HG03196 (cell line): ENCODE data around the gene HCN3.

Experiments used
- ATAC-seq: cut with Tn5 transposase; IDR thresholded peaks from one replicate; pipeline ENCODE4 v1.9.1; 2021; ENCODE audit not compliant: unreplicated experiment

The HCN3 gene

GRCh38 chr1:155254228-155254713 is 23.0 kb upstream of the HCN3 start:
- no peak for ATAC-seq

- no peak for ATAC-seq
These were observed 22.5 kb upstream of the HCN3 start for GRCh38 chr1:155254714-155255242.

- peak; percentile 46 for ATAC-seq
These were observed 21.8 kb upstream of the HCN3 start, which contains the start of gene ENTREP3 for GRCh38 chr1:155255243-155256007. Gene ENTREP3, minus strand, starts transcription at chr1:155255483. Its CDS starts 606 bp downstream, at chr1:155254877.

GRCh38 chr1:155256058-155256852 is 21.0 kb upstream of the HCN3 start:
- ATAC-seq: no peak

GRCh38 chr1:155260276-155260675 is 17.0 kb upstream of the HCN3 start:
- no peak for ATAC-seq

GRCh38 chr1:155261493-155261851 is 15.8 kb upstream of the HCN3 start:
- ATAC-seq: peak; percentile 1

- ATAC-seq: peak; percentile 93
These were observed 15.2 kb upstream of the HCN3 start, which contains the start of gene SCAMP3 for GRCh38 chr1:155261852-155262673. Gene SCAMP3, minus strand, starts transcription at chr1:155262360. Its CDS starts 209 bp downstream, at chr1:155262151.

- ATAC-seq: no peak
These were observed 14.2 kb upstream of the HCN3 start for GRCh38 chr1:155263067-155263466.

GRCh38 chr1:155266553-155266952 is 10.7 kb upstream of the HCN3 start:
- ATAC-seq: no peak

GRCh38 chr1:155267373-155267772 is 9.9 kb upstream of the HCN3 start:
- no peak for ATAC-seq

- no peak for ATAC-seq
These were observed 8.6 kb upstream of the HCN3 start for GRCh38 chr1:155268630-155269029.

GRCh38 chr1:155269381-155269780 is 7.9 kb upstream of the HCN3 start:
- no peak for ATAC-seq

GRCh38 chr1:155272466-155273342 is 4.6 kb upstream of the HCN3 start:
- peak; percentile 25 for ATAC-seq

- peak; percentile 88 for ATAC-seq
These were observed 3.7 kb upstream of the HCN3 start, which contains the start of gene CLK2 for GRCh38 chr1:155273343-155274245. Gene CLK2, minus strand, starts transcription at chr1:155273504. Its CDS starts 2,527 bp downstream, at chr1:155270977.

GRCh38 chr1:155277902-155278688 is 832 bp downstream of the HCN3 start:
- no peak for ATAC-seq

GRCh38 chr1:155278689-155279160 is 1.5 kb downstream of the HCN3 start:
- ATAC-seq: no peak

- ATAC-seq: no peak
These were observed 2.0 kb downstream of the HCN3 start for GRCh38 chr1:155279268-155279667.
